ENCODE data around the gene CD47.

Gene CD47

GRCh38 chr3:108022256-108023150 is 68.3 kb downstream of the CD47 start:
- TF ChIP-seq POLR2AphosphoS5 (IDR thresholded peaks at IDR 0.05; ENCODE audit: low read depth, low read length), result no peak
- TF ChIP-seq TAF1 (IDR thresholded peaks at IDR 0.05; ENCODE audit: borderline replicate concordance, insufficient read depth, low read length), result no peak
- TF ChIP-seq SIN3A (IDR thresholded peaks at IDR 0.05; ENCODE audit: borderline replicate concordance, insufficient read depth, low read length), result no peak
- no peak for TF ChIP-seq REST (IDR thresholded peaks at IDR 0.05; ENCODE audit: insufficient read depth in 1 of 2, low read depth in 2 of 2, low read length in 2 of 2)
- no peak for TF ChIP-seq FOXP2 (optimal IDR thresholded peaks at IDR 0.05; ENCODE audit: borderline replicate concordance, extremely low read depth, extremely low read length, insufficient read depth)

- TF ChIP-seq POLR2AphosphoS5 (IDR thresholded peaks at IDR 0.05; ENCODE audit: low read depth, low read length) (no peak), SIN3A (IDR thresholded peaks at IDR 0.05; ENCODE audit: borderline replicate concordance, insufficient read depth, low read length) (no peak), TAF1 (IDR thresholded peaks at IDR 0.05; ENCODE audit: borderline replicate concordance, insufficient read depth, low read length) (no peak), FOXP2 (optimal IDR thresholded peaks at IDR 0.05; ENCODE audit: borderline replicate concordance, extremely low read depth, extremely low read length, insufficient read depth) (no peak), REST (IDR thresholded peaks at IDR 0.05; ENCODE audit: insufficient read depth in 1 of 2, low read depth in 2 of 2, low read length in 2 of 2) (no peak)
These were observed 69.3 kb downstream of the CD47 start for GRCh38 chr3:108021533-108021932.

DNA sequence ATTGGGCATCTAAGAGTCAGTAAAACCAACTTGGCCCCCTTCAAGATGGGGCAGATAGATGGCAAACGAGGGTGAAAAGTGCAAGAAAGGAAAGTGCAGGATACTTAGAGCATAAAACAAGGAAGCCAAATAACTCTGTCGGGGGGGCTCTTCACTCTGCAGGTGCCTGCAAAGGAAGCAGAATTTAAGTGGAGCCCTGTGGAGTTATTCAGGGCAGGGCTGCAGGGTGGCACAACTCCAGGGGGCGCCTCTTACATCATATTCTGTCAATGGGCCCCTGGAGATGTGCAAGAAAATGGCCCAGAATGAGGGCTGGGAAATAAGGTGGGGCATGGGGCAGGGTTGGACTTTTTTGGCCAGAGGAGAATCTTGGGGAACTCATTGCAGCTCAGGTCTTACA is 69.7 kb downstream of the CD47 start:
- TF ChIP-seq TAF1 (IDR thresholded peaks at IDR 0.05; ENCODE audit: borderline replicate concordance, insufficient read depth, low read length), result no peak
- no peak for TF ChIP-seq REST (IDR thresholded peaks at IDR 0.05; ENCODE audit: insufficient read depth in 1 of 2, low read depth in 2 of 2, low read length in 2 of 2)
- no peak for TF ChIP-seq FOXP2 (optimal IDR thresholded peaks at IDR 0.05; ENCODE audit: borderline replicate concordance, extremely low read depth, extremely low read length, insufficient read depth)

DNA sequence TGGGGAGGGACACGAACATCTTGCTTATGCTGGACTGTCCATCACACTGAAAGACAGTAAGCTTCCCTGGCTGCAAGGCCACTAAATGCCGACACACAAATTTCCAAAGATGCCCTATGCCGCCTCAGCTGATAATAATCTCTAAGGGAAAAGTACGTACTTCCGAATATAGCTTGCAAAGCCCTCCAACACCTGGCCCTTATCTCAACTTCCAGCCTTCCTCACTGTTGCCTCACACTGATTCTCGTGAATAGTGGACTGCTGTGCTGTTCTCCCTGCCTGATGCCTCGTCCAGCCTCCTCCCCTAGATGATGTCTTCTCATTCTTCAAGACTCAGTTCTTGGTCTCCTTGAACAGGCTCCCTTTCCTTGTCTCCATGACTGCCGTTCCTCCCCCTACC is 72.3 kb downstream of the CD47 start:
- TF ChIP-seq POLR2AphosphoS5 (IDR thresholded peaks at IDR 0.05; ENCODE audit: low read depth, low read length) (no peak), REST (IDR thresholded peaks at IDR 0.05; ENCODE audit: insufficient read depth in 1 of 2, low read depth in 2 of 2, low read length in 2 of 2) (no peak), TAF1 (IDR thresholded peaks at IDR 0.05; ENCODE audit: borderline replicate concordance, insufficient read depth, low read length) (no peak), FOXP2 (optimal IDR thresholded peaks at IDR 0.05; ENCODE audit: borderline replicate concordance, extremely low read depth, extremely low read length, insufficient read depth) (no peak), SIN3A (IDR thresholded peaks at IDR 0.05; ENCODE audit: borderline replicate concordance, insufficient read depth, low read length) (no peak)
